GM19372 (cell line): ENCODE data around the gene CLTA.
"Not testable (repeated sequence)": the region's sequence is repeated elsewhere in the genome, so short reads cannot be mapped to it uniquely, and the experiment has no call there.

Source experiments
- ATAC-seq: cut with Tn5 transposase; IDR thresholded peaks from one replicate; pipeline ENCODE4 v1.9.1; 2021; ENCODE audit warnings: mild to moderate bottlenecking, low read depth, moderate library complexity; ENCODE audit not compliant: unreplicated experiment

The CLTA gene

DNA sequence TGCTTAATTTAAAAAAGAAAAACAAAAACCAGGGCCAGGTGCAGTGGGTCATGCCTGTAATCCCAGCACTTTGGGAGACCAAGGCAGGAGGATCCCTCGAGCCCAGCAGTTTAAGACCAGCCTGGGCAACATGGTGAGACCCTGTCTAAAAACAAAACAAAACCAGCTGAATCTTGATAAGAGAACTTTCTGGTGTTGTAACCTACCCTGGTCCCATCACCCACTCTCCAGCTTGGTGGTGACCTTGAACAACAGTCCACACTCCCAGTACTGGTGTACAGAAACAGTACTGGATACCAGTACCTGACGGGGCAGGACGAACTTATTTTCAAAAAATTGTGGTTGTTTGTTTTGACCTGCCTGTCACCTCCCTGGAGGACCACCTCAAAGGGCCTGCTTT, 30.9 kb downstream of the CLTA start:
- ATAC-seq = no peak

DNA sequence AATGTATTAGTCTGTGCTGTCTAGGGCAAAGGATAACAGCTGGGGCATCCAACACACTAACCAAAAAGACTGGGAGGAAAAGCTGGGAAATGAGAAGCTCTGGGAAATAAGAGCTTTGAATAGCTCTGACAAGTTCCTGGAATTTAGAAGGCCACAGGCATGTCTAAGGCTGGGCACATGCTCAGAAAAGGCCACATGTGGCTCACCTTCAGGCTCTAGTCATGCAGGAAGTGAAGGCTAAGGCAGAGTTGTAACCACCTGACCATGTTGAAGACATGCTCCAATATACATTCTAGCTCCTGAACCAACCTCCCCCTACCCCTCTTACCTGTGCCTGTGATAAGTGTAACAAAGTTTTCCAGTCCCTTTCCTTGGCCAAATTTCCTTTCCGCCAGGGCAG, 31.7 kb downstream of the CLTA start:
- ATAC-seq = no peak

DNA sequence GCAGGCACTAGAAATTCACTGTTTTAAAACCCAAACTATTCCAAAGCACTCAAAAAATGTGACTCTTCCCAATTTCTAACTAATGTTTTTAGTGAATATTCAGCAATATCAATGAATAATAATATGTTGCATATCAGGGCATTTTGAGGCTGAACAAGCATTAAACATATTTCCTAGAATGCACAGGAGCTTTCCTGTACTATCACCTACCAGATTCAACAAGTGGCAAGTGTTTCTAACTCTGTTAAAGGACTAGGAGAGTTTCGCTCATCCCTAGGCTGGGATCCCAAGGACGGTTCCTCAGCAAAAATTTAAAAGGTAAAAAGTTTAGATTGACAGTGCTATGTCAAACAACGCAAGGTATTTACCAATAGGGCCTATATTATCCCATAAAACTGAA, 46.5 kb downstream of the CLTA start:
- no peak for ATAC-seq

- not testable (repeated sequence) for ATAC-seq
Measured at GRCh38 chr9:36239205-36239604, 48.5 kb downstream of the CLTA start.

- ATAC-seq = not testable (repeated sequence)
Measured at GRCh38 chr9:36239675-36240074, 49.0 kb downstream of the CLTA start.

GRCh38 chr9:36245906-36246305, 55.2 kb downstream of the CLTA start:
- no peak for ATAC-seq

GRCh38 chr9:36247356-36247755, 56.6 kb downstream of the CLTA start:
- ATAC-seq = no peak

DNA sequence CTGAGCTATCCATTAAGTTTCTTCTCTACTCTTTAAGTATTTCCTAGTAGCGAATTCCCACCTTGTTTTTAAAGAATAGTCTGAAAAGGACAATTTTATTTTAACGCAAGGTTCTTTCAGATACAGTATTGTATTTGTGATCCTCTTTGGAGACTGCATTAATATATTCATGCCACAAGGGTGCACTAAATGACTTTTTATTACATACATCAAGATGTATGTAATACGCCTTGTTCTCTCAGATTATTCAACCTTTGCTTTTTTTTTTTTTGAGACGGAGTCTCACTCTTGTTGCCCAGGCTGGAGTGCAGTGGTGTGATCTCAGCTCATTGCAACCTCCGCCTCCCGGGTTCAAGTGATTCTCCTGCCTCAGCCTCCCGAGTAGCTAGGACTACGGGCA, 57.3 kb downstream of the CLTA start:
- not testable (repeated sequence) for ATAC-seq

DNA sequence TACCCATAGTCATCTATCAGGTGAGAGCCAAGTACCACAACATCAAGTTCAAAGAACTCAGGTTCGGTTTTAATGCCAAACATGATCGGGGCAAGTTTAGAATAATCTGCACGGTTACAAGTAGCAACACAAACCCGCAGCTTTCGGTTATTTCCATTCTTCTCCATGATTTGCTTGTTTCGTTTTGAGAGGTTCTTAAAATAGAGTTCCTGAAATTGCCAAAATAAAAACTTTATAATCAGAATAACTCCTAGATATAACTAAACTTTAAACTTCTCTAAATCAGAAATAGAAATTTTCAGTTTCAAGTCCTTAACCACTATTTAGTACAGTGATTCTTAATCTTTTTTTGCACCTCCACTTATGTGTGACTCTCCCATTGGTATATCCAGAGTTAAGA, 58.5 kb downstream of the CLTA start:
- ATAC-seq = no peak

GRCh38 chr9:36250079-36250478, 59.4 kb downstream of the CLTA start:
- no peak for ATAC-seq

GRCh38 chr9:36251428-36251827, 60.7 kb downstream of the CLTA start:
- ATAC-seq = no peak

DNA sequence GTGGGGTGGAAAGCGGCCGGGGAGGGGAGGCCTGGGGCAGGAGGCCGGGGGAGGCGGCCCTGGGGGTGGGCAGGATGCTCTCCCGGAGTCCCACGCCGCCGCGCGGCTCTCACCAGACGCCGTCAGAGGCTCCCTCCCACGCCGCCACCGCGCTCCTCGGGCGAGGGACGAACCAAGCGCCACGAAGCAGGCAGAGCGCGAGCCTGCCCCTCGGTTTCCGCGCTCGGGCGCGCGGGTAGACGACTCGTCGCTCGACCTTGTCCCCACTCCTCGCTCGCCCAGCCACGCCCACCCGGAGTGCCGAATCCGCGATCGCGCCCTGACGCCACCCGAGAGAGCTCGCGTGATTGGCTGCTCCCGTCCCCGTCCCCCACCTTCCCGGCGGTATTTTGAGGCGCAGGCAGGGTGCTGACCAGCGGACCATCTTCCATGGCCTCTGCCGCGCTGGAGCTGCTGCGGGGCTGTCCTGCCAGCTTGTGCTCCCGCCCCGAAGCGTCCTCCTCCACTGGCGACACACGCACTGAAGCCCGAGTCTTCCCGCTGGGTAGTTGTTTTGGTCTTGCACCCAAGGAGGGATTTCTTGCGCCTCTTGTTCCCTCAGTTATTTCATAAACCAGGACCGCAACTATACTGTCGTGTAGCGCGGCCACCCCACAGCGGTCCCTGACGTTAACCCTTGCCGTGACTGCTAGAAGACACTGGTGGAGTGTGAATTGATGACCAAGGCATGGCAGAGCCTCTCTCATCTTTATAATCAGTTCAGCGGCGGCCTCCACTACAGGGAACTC, 67.7 kb downstream of the CLTA start, which contains the start of gene GNE:
Gene GNE (minus strand): TSS at position 241 of the 788 bp plus-strand sequence. CDS start 9,093 bp downstream, outside the sequence.
- peak; percentile 84 for ATAC-seq

GRCh38 chr9:36258996-36259533, 68.3 kb downstream of the CLTA start:
- no peak for ATAC-seq
